DND-41 (cell line): ENCODE measurements around the gene DTNBP1.

Experiments
- ATAC-seq: fragments of 200-7000 bp; cut with Tn5 transposase; 3 replicates; pipeline ENCODE4 v1.9.1; 2021; ENCODE audit warnings: low read depth; ENCODE audit not compliant: insufficient read depth
- DNase-seq: peaks from one replicate; pipeline ENCODE4 v3.0.0-alpha.2; 2020
- H2AFZ ChIP-seq: 2 replicates; pipeline ENCODE4 v1.6.0; 2012; ENCODE audit warnings: low read depth, low read length
- H3K27ac ChIP-seq: 2 replicates; pipeline ENCODE4 v1.5.1; 2012; ENCODE audit warnings: low read length, inconsistent platforms
- H3K27me3 ChIP-seq: fragments of 200-600 bp; sonication (generic); 2 replicates; pipeline ENCODE4 v1.6.0; 2012; ENCODE audit warnings: low read length, mild to moderate bottlenecking, inconsistent platforms; ENCODE audit not compliant: insufficient read depth, poor library complexity
- H3K36me3 ChIP-seq: 2 replicates; pipeline ENCODE4 v1.5.1; 2012; ENCODE audit warnings: low read length, inconsistent platforms; ENCODE audit not compliant: insufficient read depth
- H3K4me1 ChIP-seq: 2 replicates; pipeline ENCODE4 v1.5.1; 2012; ENCODE audit warnings: mild to moderate bottlenecking, low read length; ENCODE audit not compliant: insufficient read depth
- H3K4me2 ChIP-seq: 2 replicates; pipeline ENCODE4 v1.6.0; 2012; ENCODE audit warnings: mild to moderate bottlenecking, moderate library complexity, low read length, inconsistent platforms; ENCODE audit not compliant: insufficient read depth
- H3K4me3 ChIP-seq, 2 experiments: fragments of 200-600 bp in 1 of 2; shearing (Covaris generic) in 1 of 2; 2 replicates each; pipeline ENCODE4 v1.5.1; 2012 to 2016; ENCODE audit warnings: inconsistent platforms in 2 of 2, low read length in 2 of 2, mild to moderate bottlenecking in 2 of 2, low read depth in 1 of 2, moderate library complexity in 1 of 2
- H3K79me2 ChIP-seq: 2 replicates; pipeline ENCODE4 v1.6.0; 2012; ENCODE audit warnings: low read length, inconsistent platforms; ENCODE audit not compliant: insufficient read depth
- H3K9ac ChIP-seq: 2 replicates; pipeline ENCODE4 v1.6.0; 2012; ENCODE audit warnings: low read depth, mild to moderate bottlenecking, inconsistent platforms, low read length, moderate library complexity
- H3K9me3 ChIP-seq: 2 replicates; pipeline ENCODE4 v1.5.1; 2012; ENCODE audit warnings: low read length, moderate library complexity, mild to moderate bottlenecking, inconsistent platforms; ENCODE audit not compliant: insufficient read depth, severe bottlenecking
- H4K20me1 ChIP-seq: 2 replicates; pipeline ENCODE4 v1.6.0; 2012; ENCODE audit warnings: low read length; ENCODE audit not compliant: insufficient read depth
- CTCF ChIP-seq: IDR thresholded peaks from 2 replicates; pipeline ENCODE4 v1.5.1; 2012; ENCODE audit warnings: borderline replicate concordance, low read length, moderate library complexity, mild to moderate bottlenecking; ENCODE audit not compliant: poor library complexity, severe bottlenecking; ENCODE audit errors: extremely low read depth
- EZH2 ChIP-seq: IDR thresholded peaks from 3 replicates; pipeline ENCODE4 v1.6.1; 2012; ENCODE audit warnings: borderline replicate concordance, low read depth, mild to moderate bottlenecking, moderate library complexity, low read length, inconsistent platforms; ENCODE audit not compliant: severe bottlenecking

Gene DTNBP1

GRCh38 chr6:15522026-15522425 is 140.8 kb downstream of the DTNBP1 start:
- H4K20me1 ChIP-seq, result peaks cover 11% of the 10 kb centered on the region
- H3K27ac ChIP-seq, result no peak overlapping the region
- ATAC-seq (no peak), DNase-seq (no peak)
- H3K9me3 ChIP-seq, result no peaks in the 10 kb centered on the region
- no peaks in the 10 kb centered on the region for H3K79me2 ChIP-seq
- H3K9ac ChIP-seq, result no peak overlapping the region
- TF ChIP-seq EZH2, result no peak
- no peak for TF ChIP-seq CTCF
- no peaks in the 10 kb centered on the region for H3K4me1 ChIP-seq
- no peak overlapping the region for H2AFZ ChIP-seq
- no peaks in the 10 kb centered on the region for H3K27me3 ChIP-seq
- H3K36me3 ChIP-seq, result peaks cover 95% of the 10 kb centered on the region
- no peak overlapping the region for H3K4me2 ChIP-seq
- H3K4me3 ChIP-seq, result no peak overlapping the region

GRCh38 chr6:15521582-15521981 is 141.2 kb downstream of the DTNBP1 start:
- no peaks in the 10 kb centered on the region for H3K27me3 ChIP-seq
- peaks cover 97% of the 10 kb centered on the region for H3K36me3 ChIP-seq
- TF ChIP-seq EZH2 (no peak), CTCF (no peak)

GRCh38 chr6:15520626-15521203 is 142.1 kb downstream of the DTNBP1 start:
- TF ChIP-seq CTCF, result no peak
- TF ChIP-seq EZH2, result no peak
- no peak overlapping the region for H3K9ac ChIP-seq
- H3K36me3 ChIP-seq, result peaks cover 96% of the 10 kb centered on the region
- H3K4me2 ChIP-seq, result no peak overlapping the region
- no peaks in the 10 kb centered on the region for H3K27me3 ChIP-seq
- no peaks in the 10 kb centered on the region for H3K9me3 ChIP-seq
- no peak overlapping the region for H3K4me3 ChIP-seq
- H3K79me2 ChIP-seq, result no peaks in the 10 kb centered on the region
- no peaks in the 10 kb centered on the region for H3K4me1 ChIP-seq
- H3K27ac ChIP-seq, result no peak overlapping the region
- DNase-seq (no peak), ATAC-seq (no peak)
- H4K20me1 ChIP-seq, result peaks cover 11% of the 10 kb centered on the region
- H2AFZ ChIP-seq, result no peak overlapping the region

More at GRCh38 chr6:15521582-15521981, 141.2 kb downstream of the DTNBP1 start:
- Histone ChIP-seq H3K79me2 (no peaks in the 10 kb centered on the region), H3K9ac (no peak overlapping the region), H3K4me2 (no peak overlapping the region), H3K4me1 (no peaks in the 10 kb centered on the region), H3K9me3 (no peaks in the 10 kb centered on the region), H3K4me3 (no peak overlapping the region), H2AFZ (no peak overlapping the region), H4K20me1 (peaks cover 11% of the 10 kb centered on the region), H3K27ac (no peak overlapping the region)
- DNase-seq (no peak), ATAC-seq (no peak)

- TF ChIP-seq CTCF, result no peak
- no peak for TF ChIP-seq EZH2
- Histone ChIP-seq H3K9me3 (no peaks in the 10 kb centered on the region), H3K9ac (no peak overlapping the region), H3K36me3 (peaks cover 90% of the 10 kb centered on the region), H3K79me2 (no peaks in the 10 kb centered on the region), H3K4me3 (no peak overlapping the region), H3K27ac (no peak overlapping the region), H4K20me1 (peaks cover 11% of the 10 kb centered on the region), H3K27me3 (no peaks in the 10 kb centered on the region), H3K4me2 (no peak overlapping the region), H3K4me1 (no peaks in the 10 kb centered on the region), H2AFZ (no peak overlapping the region)
- DNase-seq, result no peak
- ATAC-seq, result no peak
Observed at GRCh38 chr6:15519681-15520080, 143.1 kb downstream of the DTNBP1 start.
